Measurements from ENCODE around the gene KCNN3. TPM values are rescaled to one million over a fixed set of nuclear protein-coding genes. Genes with fewer than 3 reads are reported as not detected.

Gene KCNN3
- total and polyA plus RNA-seq, 2 of the 8 experiments (the other 6 are each of a cell fraction or from before 2014, with no cell fraction given) = 2.8 to 3.7 TPM

- TF ChIP-seq NANOG (IDR thresholded peaks at IDR 0.05; ENCODE audit: insufficient read depth, low read depth, low read length, poor library complexity, severe bottlenecking) (no peak), CHD7 (IDR thresholded peaks at IDR 0.05; ENCODE audit: insufficient replicate concordance, low read length) (no peak), RFX5 (IDR thresholded peaks at IDR 0.05; ENCODE audit: borderline replicate concordance, low read depth, low read length) (no peak)
Measured at GRCh38 chr1:154847891-154848290, 22.2 kb downstream of the KCNN3 start (continued).
